Transverse colon (tissue), 4 donors: ENCODE results near the gene AHNAK. TPM values are rescaled to one million over a fixed set of nuclear protein-coding genes. Genes with fewer than 3 reads are reported as not detected.

ENCODE experiments used
- DNase-seq: peaks from one replicate; pipeline ENCODE4 v3.0.0-alpha.2; 2019
- H3K27ac ChIP-seq, 4 donors: fragments of 200-600 bp; sonication (generic); 2 replicates each; pipeline ENCODE4 v1.5.1; 2016 to 2018; ENCODE audit warnings: inconsistent platforms in 4 of 4
- H3K27me3 ChIP-seq: fragments of 200-600 bp; sonication (generic); 2 replicates; pipeline ENCODE4 v1.5.1; 2017; ENCODE audit warnings: inconsistent platforms
- H3K36me3 ChIP-seq, 4 donors: fragments of 200-600 bp; sonication (generic); 2 replicates each; pipeline ENCODE4 v1.5.1; 2017 to 2019; ENCODE audit warnings: inconsistent platforms in 4 of 4
- H3K4me1 ChIP-seq, 4 donors: fragments of 200-600 bp; sonication (generic); 2 replicates each; pipeline ENCODE4 v1.5.1; 2017 to 2020; ENCODE audit warnings: inconsistent platforms in 4 of 4
- H3K4me3 ChIP-seq, 4 donors: fragments of 200-600 bp; sonication (generic); 1 replicate in 1 of 4; 2 replicates in 3 of 4; pipeline versions ENCODE4 v1.5.1 to v1.6.1; 2017 to 2019; ENCODE audit warnings: inconsistent platforms in 4 of 4
- H3K9me3 ChIP-seq, 2 donors: fragments of 200-600 bp; sonication (generic); 2 replicates each; pipeline ENCODE4 v1.5.1; 2017 to 2019; ENCODE audit warnings: inconsistent platforms in 2 of 2
- EP300 ChIP-seq: sonication (generic); formaldehyde crosslinking; IDR thresholded peaks from one replicate; pipeline ENCODE4 v1.6.1; 2017; ENCODE audit warnings: antibody characterized with exemption, low read depth
- POLR2A ChIP-seq: fragments of 450-650 bp; IDR thresholded peaks from one replicate; pipeline ENCODE4 v1.6.1; 2016; ENCODE audit warnings: antibody characterized with exemption, mild to moderate bottlenecking, moderate library complexity
- POLR2AphosphoS5 ChIP-seq, 3 donors: sonication (generic); formaldehyde crosslinking; IDR thresholded peaks; one replicate each; pipeline ENCODE4 v1.6.1; 2016; ENCODE audit warnings: antibody characterized with exemption in 3 of 3
- WGBS, 2 donors: methylation state at CpG; one replicate each; pipeline ENCODE4 v1.1.5; 2018; ENCODE audit warnings: low coverage in 1 of 2; 5-methylcytosine and 5-hydroxymethylcytosine counted together
- in situ Hi-C, 4 donors: fragments of 200-750 bp; cut with MboI; loops; one replicate each; pipeline versions ENCODE4 v1.15.0 to v1.15.1; 2017; ENCODE audit warnings: low sequenced_read_pairs in 3 of 4, low pct_ligation_motif_present in 1 of 4, low pct_unique_long_range_greater_than_20kb in 1 of 4
- intact Hi-C: fragments of 100-400 bp; cut with DNase I; formaldehyde crosslinking; loops from one replicate; pipeline ENCODE4 v1.15.1; 2023; ENCODE audit warnings: low total_unique reads
- total RNA-seq, 4 donors: library from RNA; depleted of rRNA; stranded (reverse); fragments of >200 nt; gene quantifications; one replicate each; pipeline ENCODE4 v1.1.0, GENCODE V29; 2016
- TF ChIP-seq, protein P1 (sequence below), 5 experiments: fragments of 200-600 bp in 3 of 5; fragments of 450-650 bp in 2 of 5; sonication (generic) in 3 of 5; IDR thresholded peaks; 1 replicate in 2 of 5; 2 replicates in 3 of 5; pipeline ENCODE4 v1.5.1; 2016 to 2017; ENCODE audit warnings: antibody characterized with exemption in 5 of 5, inconsistent platforms in 3 of 5, mild to moderate bottlenecking in 2 of 5, moderate library complexity in 1 of 5

The AHNAK gene
- total RNA-seq, 4 donors from 2014 or later, result 561 to 1,032 (median 742) TPM

DNA sequence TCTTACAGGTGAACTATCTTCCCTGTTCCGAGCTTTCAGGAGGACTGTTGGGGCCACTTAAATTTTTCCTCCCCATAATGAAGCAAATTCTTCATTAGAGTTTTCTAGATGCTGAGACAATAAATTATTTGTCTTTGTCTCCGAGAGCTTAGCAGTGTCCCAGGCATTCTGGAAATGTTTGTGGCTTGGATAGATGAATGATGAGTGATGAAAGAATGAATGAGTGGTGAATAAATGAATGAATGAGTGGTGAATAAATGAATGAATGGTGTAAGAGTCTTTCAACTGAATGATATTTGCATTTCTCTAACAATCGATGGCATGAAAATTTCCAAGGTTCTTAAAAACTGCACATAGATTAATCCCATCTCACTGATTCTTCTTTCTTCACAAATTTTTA is 52.8 kb downstream of the AHNAK start:
- in situ Hi-C loops (no loop called here), intact Hi-C loops (no loop called here)
- TF ChIP-seq POLR2A (no peak), EP300 (no peak), POLR2AphosphoS5 (IDR thresholded peaks at IDR 0.05) (no peak)
- TF ChIP-seq, protein P1, sequence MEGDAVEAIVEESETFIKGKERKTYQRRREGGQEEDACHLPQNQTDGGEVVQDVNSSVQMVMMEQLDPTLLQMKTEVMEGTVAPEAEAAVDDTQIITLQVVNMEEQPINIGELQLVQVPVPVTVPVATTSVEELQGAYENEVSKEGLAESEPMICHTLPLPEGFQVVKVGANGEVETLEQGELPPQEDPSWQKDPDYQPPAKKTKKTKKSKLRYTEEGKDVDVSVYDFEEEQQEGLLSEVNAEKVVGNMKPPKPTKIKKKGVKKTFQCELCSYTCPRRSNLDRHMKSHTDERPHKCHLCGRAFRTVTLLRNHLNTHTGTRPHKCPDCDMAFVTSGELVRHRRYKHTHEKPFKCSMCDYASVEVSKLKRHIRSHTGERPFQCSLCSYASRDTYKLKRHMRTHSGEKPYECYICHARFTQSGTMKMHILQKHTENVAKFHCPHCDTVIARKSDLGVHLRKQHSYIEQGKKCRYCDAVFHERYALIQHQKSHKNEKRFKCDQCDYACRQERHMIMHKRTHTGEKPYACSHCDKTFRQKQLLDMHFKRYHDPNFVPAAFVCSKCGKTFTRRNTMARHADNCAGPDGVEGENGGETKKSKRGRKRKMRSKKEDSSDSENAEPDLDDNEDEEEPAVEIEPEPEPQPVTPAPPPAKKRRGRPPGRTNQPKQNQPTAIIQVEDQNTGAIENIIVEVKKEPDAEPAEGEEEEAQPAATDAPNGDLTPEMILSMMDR (IDR thresholded peaks at IDR 0.05), result no peak
- WGBS, 2 donors, result 89 to 96% methylated on average over 2 to 3 of the region's 3 CpGs
- Histone ChIP-seq H3K4me1 (peaks cover 0 to 7% (median 1%) of the 10 kb centered on the region in 4 donors), H3K27me3 (no peaks in the 10 kb centered on the region), H3K27ac (no peak overlapping the region), H3K4me3 (no peak overlapping the region), H3K9me3 (no peaks in the 10 kb centered on the region), H3K36me3 (no peaks in the 10 kb centered on the region)
- DNase-seq, result no peak

DNA sequence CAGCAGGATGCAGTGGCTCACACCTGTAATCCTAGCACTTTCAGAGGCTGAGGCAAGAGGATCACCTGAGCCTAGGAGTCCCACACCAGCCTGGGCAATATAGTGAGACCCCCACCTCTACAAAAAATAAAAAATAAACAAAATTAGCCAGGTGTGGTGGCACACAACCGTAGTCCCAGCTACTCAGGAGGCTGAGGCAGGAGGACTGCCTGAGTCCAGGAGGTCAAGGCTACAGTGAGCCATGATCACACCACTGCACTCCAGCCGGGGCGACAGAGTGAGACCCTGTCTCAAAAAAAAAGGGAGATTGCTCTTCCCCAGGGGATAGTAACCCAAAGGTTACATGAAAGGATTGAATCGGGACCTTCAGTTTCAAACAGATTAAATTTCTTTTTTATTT is 54.0 kb downstream of the AHNAK start:
- Histone ChIP-seq H3K4me1 (peaks cover 0 to 11% (median 1%) of the 10 kb centered on the region in 4 donors), H3K9me3 (no peaks in the 10 kb centered on the region), H3K27ac (no peak overlapping the region), H3K27me3 (no peaks in the 10 kb centered on the region), H3K4me3 (no peak overlapping the region), H3K36me3 (no peaks in the 10 kb centered on the region)
- in situ Hi-C loops (no loop called here), intact Hi-C loops (no loop called here)
- no peak for DNase-seq
- TF ChIP-seq POLR2AphosphoS5 (IDR thresholded peaks at IDR 0.05), result no peak
- no peak for TF ChIP-seq POLR2A
- TF ChIP-seq, protein P1 (IDR thresholded peaks at IDR 0.05), result no peak
- no peak for TF ChIP-seq EP300
- WGBS, 2 donors, result 84 to 92% methylated on average over 4 of the region's 4 CpGs

DNA sequence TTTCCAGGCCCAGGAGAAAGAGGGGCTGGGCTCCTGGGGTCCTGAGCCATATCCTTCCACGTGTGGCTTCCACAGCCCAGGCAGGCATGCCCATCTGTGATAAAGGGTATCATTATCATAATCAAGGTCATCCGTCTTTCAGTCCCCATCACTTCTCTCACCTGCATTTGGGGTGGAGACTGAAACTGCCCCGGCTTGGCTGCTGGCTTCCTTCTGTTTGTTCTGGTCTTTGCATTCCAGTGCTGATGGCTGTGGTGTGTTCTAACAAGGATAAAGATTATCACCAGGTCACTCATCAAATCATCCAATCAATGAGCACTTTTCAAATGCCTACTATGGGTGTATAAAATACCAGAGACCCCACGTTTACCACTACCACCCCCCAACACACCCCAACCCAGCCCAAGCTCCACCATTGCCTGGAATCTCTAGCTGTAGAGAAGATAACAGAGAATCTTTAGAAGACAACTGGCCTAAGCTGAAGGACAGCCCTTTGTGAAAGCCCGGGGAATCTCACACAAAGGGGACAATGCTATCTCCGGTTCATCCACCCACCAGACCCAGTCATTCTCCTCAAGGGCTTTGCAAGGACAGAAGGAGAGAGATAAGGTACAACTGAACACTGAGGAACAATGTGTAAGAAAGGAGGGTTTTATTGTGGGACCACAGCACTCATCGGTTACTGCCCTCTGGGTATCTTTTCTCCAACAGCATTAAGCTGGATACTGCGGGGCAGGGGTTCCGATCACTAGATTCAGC is 54.9 kb downstream of the AHNAK start:
- no peak for DNase-seq
- intact Hi-C loops (no loop called here), in situ Hi-C loops (no loop called here)
- Histone ChIP-seq H3K4me1 (peaks cover 0 to 10% (median 0%) of the 10 kb centered on the region in 4 donors), H3K9me3 (no peaks in the 10 kb centered on the region), H3K36me3 (no peaks in the 10 kb centered on the region), H3K4me3 (no peak overlapping the region), H3K27me3 (no peaks in the 10 kb centered on the region), H3K27ac (no peak overlapping the region)
- 86 to 92% methylated on average over 2 to 9 of the region's 9 CpGs for WGBS, 2 donors
- TF ChIP-seq POLR2AphosphoS5 (IDR thresholded peaks at IDR 0.05) (no peak), EP300 (no peak), POLR2A (no peak)
- TF ChIP-seq, protein P1 (IDR thresholded peaks at IDR 0.05), result no peak

DNA sequence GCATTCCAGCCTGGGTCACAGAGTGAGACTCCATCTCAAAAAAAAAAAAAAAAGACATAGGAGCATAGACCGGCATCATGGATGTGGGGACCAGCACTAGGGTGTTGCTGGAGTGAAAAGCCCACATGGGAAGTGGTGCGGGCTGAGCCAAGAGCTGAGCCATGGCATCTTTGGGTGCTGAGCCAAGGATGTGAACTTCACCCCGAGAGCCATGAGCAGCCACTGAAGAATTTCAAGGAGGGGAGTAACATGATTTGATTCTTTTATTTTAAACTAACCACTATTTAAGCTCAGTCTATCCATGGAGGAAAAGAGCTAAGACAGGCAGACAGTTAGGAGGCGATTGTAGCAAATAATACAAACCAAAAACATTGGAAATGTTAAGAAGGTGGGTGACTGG is 57.4 kb downstream of the AHNAK start:
- H3K9me3 ChIP-seq, result no peaks in the 10 kb centered on the region
- peaks cover 0 to 10% (median 0%) of the 10 kb centered on the region in 4 donors for H3K4me1 ChIP-seq
- 88 to 91% methylated on average over 4 of the region's 4 CpGs for WGBS, 2 donors
- no peaks in the 10 kb centered on the region for H3K36me3 ChIP-seq
- no peak for DNase-seq
- in situ Hi-C loops, result no loop called here
- H3K4me3 ChIP-seq, result no peak overlapping the region
- intact Hi-C loops, result no loop called here
- H3K27ac ChIP-seq, result peak overlapping the region in 1 of 4 donors; percentile 27
- no peaks in the 10 kb centered on the region for H3K27me3 ChIP-seq
- TF ChIP-seq, protein P1 (IDR thresholded peaks at IDR 0.05), result no peak
- no peak for TF ChIP-seq EP300
- no peak for TF ChIP-seq POLR2AphosphoS5 (IDR thresholded peaks at IDR 0.05)
- TF ChIP-seq POLR2A, result no peak
